ENCODE data around the gene LNPEP.
"Not testable (repeated sequence)": the region's sequence is repeated elsewhere in the genome, so short reads cannot be mapped to it uniquely, and the experiment has no call there.

LNPEP gene

GRCh38 chr5:96930589-96930988 lies 5.3 kb upstream of the LNPEP start:
- no peak for DNase-seq

- not testable (repeated sequence) for DNase-seq
Measured at GRCh38 chr5:96931037-96931436, 4.8 kb upstream of the LNPEP start.

- DNase-seq, result peak; percentile 29
Measured at GRCh38 chr5:96931605-96932004, 4.3 kb upstream of the LNPEP start.

GRCh38 chr5:96932026-96932425 lies 3.9 kb upstream of the LNPEP start:
- DNase-seq, result no peak

GRCh38 chr5:96933764-96934707 lies 1.8 kb upstream of the LNPEP start:
- no peak for DNase-seq

GRCh38 chr5:96934708-96935558 lies 947 bp upstream of the LNPEP start:
- DNase-seq, result peak; percentile 97

GRCh38 chr5:96936431-96937320 lies 796 bp downstream of the LNPEP start:
- no peak for DNase-seq

- no peak for DNase-seq
Measured at GRCh38 chr5:96940586-96940985, 4.7 kb downstream of the LNPEP start.

GRCh38 chr5:96941140-96941539 lies 5.3 kb downstream of the LNPEP start:
- DNase-seq, result no peak

- DNase-seq, result no peak
Measured at GRCh38 chr5:96942078-96942477, 6.2 kb downstream of the LNPEP start.

GRCh38 chr5:96942911-96943310 lies 7.0 kb downstream of the LNPEP start:
- DNase-seq, result no peak

GRCh38 chr5:96943799-96944198 lies 7.9 kb downstream of the LNPEP start:
- DNase-seq, result peak; percentile 28

- no peak for DNase-seq
Measured at GRCh38 chr5:96945144-96945897, 9.4 kb downstream of the LNPEP start.

- DNase-seq, result no peak
Measured at GRCh38 chr5:96946381-96946780, 10.5 kb downstream of the LNPEP start.

- DNase-seq, result no peak
Measured at GRCh38 chr5:96952118-96952750, 16.4 kb downstream of the LNPEP start.

- no peak for DNase-seq
Measured at GRCh38 chr5:96952974-96953730, 17.3 kb downstream of the LNPEP start.

GRCh38 chr5:96957254-96958049 lies 21.6 kb downstream of the LNPEP start:
- no peak for DNase-seq

GRCh38 chr5:96958977-96959376 lies 23.1 kb downstream of the LNPEP start:
- DNase-seq, result no peak

- no peak for DNase-seq
Measured at GRCh38 chr5:96961053-96961452, 25.2 kb downstream of the LNPEP start.

- no peak for DNase-seq
Measured at GRCh38 chr5:96962540-96962991, 26.7 kb downstream of the LNPEP start.
